ENCODE measurements around the gene SSH2. TPM values are rescaled to one million over a fixed set of nuclear protein-coding genes. Genes with fewer than 3 reads are reported as not detected.

SSH2 gene
- polyA plus RNA-seq, 3 donors, result 7.8 to 16.1 (median 15.1) TPM

GRCh38 chr17:29764217-29764616, 165.8 kb downstream of the SSH2 start:
- WGBS, 3 donors, result 67 to 88% (median 87%) methylated on average over 2 of the region's 2 CpGs
- no peak overlapping the region for H3K27ac ChIP-seq (ENCODE audit: low read depth, low read length)

DNA sequence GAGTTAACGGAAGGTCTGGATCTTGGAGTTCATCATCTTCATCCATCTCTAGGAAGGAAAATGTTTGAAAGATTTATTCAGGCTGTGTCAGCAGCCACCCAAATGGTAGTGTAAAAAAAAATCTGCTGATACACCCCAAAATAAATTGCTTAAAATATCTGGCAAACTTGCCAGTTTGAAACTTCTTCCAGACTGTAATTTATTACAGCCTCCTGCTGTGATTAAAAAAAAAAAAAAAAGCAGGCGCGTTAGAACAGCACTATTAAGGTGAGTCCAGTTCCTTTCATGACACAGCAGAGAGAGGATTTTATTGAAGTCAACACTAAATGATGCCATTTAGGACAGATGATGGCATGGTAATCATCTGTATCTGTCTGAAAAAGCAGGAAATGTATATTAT, 166.8 kb downstream of the SSH2 start:
- 66 to 82% (median 67%) methylated on average over 3 of the region's 3 CpGs for WGBS, 3 donors
- H3K27ac ChIP-seq (ENCODE audit: low read depth, low read length), result no peak overlapping the region

- 0 to 1% (median 1%) methylated on average over 56 to 73 of the region's 73 CpGs for WGBS, 3 donors
- H3K27ac ChIP-seq (ENCODE audit: low read depth, low read length), result no peak overlapping the region
Observed at GRCh38 chr17:29761040-29761761, 168.8 kb downstream of the SSH2 start.

DNA sequence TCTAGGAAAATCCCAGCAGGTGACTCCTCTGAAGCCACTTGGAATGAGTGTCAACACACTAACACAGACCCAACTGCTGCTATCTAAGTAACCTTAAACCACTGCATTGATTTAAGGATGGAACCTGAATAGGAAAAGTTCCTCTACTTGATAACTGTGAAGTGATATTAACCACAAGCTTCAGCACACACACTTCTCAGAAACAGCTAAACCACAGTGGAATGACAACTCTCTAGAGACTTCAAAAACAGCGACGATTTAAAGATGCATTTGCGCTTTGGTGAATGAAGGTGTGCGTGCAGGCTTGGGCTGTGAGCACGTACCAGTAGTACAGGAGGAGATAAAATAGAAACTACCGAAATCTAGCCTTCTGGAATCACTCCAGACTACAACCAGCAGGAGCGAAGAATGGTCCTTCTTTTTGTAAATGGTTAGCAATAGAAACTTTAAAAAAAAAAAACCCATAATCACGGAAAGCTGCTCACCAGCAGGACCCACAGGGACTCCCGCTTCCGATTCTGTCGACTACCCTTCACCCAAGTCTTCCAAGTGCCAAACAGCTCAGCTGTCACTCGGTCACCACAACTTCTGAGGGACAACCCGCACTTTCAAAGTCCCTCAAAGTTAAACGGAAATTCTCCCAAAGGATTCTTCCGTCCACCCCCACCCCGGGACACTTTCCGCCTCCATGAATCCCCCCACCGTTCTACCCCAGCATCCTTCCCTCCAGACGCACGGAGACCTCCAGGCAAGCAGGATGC, 169.6 kb downstream of the SSH2 start:
- H3K27ac ChIP-seq (ENCODE audit: low read depth, low read length), result no peak overlapping the region
- 1 to 32% (median 2%) methylated on average over 20 of the region's 20 CpGs for WGBS, 3 donors

DNA sequence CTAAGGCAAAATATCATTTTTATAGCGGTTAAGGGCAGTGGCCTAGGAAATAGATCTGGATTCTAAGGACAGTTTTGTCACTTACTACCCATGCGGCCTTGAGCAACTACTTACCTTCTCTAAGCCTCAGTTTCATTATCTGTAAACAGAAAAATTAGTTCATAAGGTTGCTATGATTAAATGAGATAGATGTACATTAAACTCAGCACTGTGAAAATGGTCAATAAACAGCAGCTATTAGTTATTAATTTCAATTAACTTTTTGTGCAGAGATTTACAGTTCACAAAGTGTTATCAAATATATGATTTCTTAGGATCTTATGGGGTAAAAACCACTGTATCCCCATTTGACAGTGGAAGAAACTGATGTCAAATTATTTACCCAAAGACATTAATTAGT, 171.8 kb downstream of the SSH2 start:
- 79 to 89% (median 82%) methylated on average over 2 of the region's 2 CpGs for WGBS, 3 donors
- no peak overlapping the region for H3K27ac ChIP-seq (ENCODE audit: low read depth, low read length)

- no peak overlapping the region for H3K27ac ChIP-seq (ENCODE audit: low read depth, low read length)
- 83 to 93% (median 86%) methylated on average over 4 of the region's 4 CpGs for WGBS, 3 donors
Observed at GRCh38 chr17:29757788-29758187, 172.2 kb downstream of the SSH2 start.

DNA sequence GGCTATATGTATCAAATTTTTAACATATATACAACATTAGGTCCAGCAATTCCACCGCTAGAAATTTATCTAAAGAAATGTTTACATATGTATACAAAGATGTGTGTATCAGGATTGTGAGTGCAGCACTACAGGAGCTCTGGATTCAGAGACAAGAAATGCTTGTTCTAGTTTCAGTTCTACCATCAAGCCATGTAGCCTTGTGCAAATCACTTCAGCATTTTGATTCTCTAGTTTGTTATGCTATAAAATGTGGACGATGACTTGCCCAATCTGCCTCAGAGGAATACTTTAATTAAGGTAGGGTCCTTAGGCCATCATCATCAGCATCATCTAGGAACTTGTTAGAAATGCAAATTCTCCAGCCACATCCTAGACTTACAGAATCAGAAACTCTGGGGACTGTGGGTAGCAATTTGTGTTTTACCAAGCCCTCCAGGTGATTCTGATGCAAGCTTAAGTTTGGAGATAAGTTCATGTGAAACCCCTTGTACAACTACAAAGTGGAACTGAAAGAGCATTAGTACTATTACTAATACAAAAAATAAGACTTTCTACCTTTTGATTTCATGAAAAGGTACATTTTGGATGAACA, 176.1 kb downstream of the SSH2 start:
- H3K27ac ChIP-seq (ENCODE audit: low read depth, low read length), result no peak overlapping the region
- WGBS, 3 donors, result 72 to 92% (median 85%) methylated on average over 2 of the region's 2 CpGs

GRCh38 chr17:29749045-29749825, 180.8 kb downstream of the SSH2 start:
- 96 to 99% (median 98%) methylated on average over 5 of the region's 5 CpGs for WGBS, 3 donors
- H3K27ac ChIP-seq (ENCODE audit: low read depth, low read length), result no peak overlapping the region

- 97 to 100% (median 97%) methylated on average over 1 of the region's 1 CpG for WGBS, 3 donors
Observed at GRCh38 chr17:29748400-29748799, 181.6 kb downstream of the SSH2 start.

DNA sequence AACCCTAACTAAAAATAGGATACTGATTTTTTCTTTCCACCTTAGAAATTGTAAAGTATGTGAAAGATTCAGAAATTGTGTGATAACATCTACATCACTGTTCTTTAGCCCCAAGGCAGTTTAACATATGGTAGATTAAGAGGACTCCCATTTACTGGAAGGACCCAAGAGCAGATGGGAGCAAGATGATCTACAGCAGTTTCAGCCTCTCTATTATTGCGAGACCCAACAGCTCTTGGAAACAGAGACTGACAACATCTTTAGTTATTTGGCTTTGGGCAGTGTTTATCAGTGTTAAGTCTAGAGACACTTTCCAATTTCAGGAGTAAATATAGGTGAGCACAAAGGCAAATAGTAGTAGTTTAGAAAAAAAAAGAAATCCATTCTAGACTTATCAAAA, 182.4 kb downstream of the SSH2 start:
- 84 to 100% (median 100%) methylated on average over 1 of the region's 1 CpG for WGBS, 3 donors

More at GRCh38 chr17:29748400-29748799, 181.6 kb downstream of the SSH2 start:
- H3K27ac ChIP-seq (ENCODE audit: low read depth, low read length), result no peak overlapping the region

DNA sequence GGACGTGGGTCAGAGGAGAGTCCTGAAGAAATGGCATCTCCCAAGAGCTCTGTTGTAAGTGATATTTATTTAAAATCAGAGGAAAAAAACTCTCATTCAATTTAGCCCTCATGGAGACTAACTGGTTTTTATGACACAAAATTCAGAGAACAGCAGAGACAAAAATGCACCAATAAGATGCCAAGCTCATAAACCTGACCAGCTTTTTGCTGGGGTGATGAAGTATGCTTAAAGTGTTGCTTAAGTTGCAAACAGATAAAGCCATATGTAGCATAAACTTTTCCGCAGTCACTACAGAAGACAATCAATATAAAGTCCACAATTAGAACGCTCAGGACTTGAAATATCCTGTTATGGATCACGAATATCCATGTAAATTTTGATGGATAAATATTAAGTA, 183.4 kb downstream of the SSH2 start:
- no peak overlapping the region for H3K27ac ChIP-seq (ENCODE audit: low read depth, low read length)
- 87 to 93% (median 91%) methylated on average over 4 of the region's 4 CpGs for WGBS, 3 donors

More for the DNA sequence above, 182.4 kb downstream of the SSH2 start:
- no peak overlapping the region for H3K27ac ChIP-seq (ENCODE audit: low read depth, low read length)

GRCh38 chr17:29744121-29744520, 185.9 kb downstream of the SSH2 start:
- 76 to 85% (median 85%) methylated on average over 10 of the region's 10 CpGs for WGBS, 3 donors
- no peak overlapping the region for H3K27ac ChIP-seq (ENCODE audit: low read depth, low read length)

- 41 to 71% (median 68%) methylated on average over 3 of the region's 3 CpGs for WGBS, 3 donors
- no peak overlapping the region for H3K27ac ChIP-seq (ENCODE audit: low read depth, low read length)
Observed at GRCh38 chr17:29742210-29742513, 187.9 kb downstream of the SSH2 start.

- H3K27ac ChIP-seq (ENCODE audit: low read depth, low read length), result no peak overlapping the region
- 68 to 77% (median 71%) methylated on average over 4 of the region's 4 CpGs for WGBS, 3 donors
Observed at GRCh38 chr17:29740017-29740416, 190.0 kb downstream of the SSH2 start.

GRCh38 chr17:29734640-29735039, 195.4 kb downstream of the SSH2 start:
- no peak overlapping the region for H3K27ac ChIP-seq (ENCODE audit: low read depth, low read length)

DNA sequence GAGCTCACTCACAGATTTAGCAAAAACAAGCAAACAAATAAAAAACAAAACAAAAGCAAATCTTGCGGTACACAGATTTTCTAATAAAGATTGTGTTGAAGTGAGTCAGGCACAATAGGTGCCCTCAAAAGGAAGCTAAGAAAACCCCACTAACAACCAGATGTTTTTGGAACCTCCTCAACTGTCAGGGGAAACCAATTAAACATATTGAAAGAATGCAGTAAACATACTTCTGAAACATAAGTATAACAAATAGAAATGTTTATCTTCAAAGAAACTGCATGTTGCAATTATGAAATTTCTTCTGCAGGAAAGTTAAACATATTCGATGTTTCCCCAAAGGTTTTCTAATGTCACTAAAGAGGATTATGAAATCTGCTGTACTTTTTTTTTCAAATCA, 196.9 kb downstream of the SSH2 start:
- H3K27ac ChIP-seq (ENCODE audit: low read depth, low read length), result no peak overlapping the region
- 48 to 77% (median 55%) methylated on average over 2 of the region's 2 CpGs for WGBS, 3 donors

DNA sequence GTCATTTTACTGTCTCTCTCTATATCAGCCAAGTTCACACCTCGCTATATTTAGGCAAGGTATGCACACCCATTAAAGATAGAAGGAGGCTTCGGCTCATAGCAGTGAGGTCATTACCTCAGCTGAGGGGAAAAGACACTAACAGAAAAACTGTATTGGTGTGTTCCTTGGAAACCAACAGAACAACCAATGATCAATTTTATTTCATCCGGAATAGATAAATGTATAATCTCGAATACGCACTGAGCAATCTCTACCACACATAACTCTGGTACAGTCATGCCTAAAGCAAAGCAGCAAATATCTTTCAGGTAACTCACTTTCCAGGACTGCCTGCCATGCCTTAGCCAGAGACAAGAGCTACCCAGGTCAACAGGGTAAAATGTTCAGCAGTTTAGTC, 197.4 kb downstream of the SSH2 start:
- 86 to 94% (median 92%) methylated on average over 5 of the region's 5 CpGs for WGBS, 3 donors
- H3K27ac ChIP-seq (ENCODE audit: low read depth, low read length), result no peak overlapping the region

- WGBS, 3 donors, result 88 to 94% (median 93%) methylated on average over 1 of the region's 1 CpG
- H3K27ac ChIP-seq (ENCODE audit: low read depth, low read length), result no peak overlapping the region
Observed at GRCh38 chr17:29732209-29732608, 197.8 kb downstream of the SSH2 start.

DNA sequence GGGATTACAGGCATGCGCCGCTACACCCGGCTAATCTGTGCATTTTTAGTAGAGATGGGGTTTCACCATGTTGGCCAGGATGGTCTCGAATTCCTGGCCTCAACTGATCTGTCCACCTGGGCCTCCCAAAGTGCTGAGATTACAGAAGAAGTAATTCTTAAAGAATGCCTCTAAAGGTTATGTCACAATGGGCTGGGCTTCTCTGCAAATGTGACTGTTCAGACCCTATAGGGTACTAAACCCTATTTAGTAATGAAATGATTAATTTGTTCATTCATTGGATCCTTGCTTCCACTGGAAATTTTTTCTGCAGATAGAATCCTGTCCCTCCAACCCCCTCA, 198.5 kb downstream of the SSH2 start:
- no peak overlapping the region for H3K27ac ChIP-seq (ENCODE audit: low read depth, low read length)
- WGBS, 3 donors, result 96 to 99% (median 97%) methylated on average over 4 of the region's 4 CpGs
